OCI-LY1 (cell line): ENCODE data around the gene HDAC7.

Experiments
- H2AFZ ChIP-seq: fragments of 200-600 bp; sonication (generic), shearing (Covaris generic); 2 replicates; pipeline ENCODE4 v1.6.0; 2014; ENCODE audit warnings: antibody characterized with exemption, mild to moderate bottlenecking, low read length
- H3F3A ChIP-seq: fragments of 200-600 bp; sonication (generic), shearing (Covaris generic); 2 replicates; pipeline ENCODE4 v1.6.0; 2014; ENCODE audit warnings: mild to moderate bottlenecking, antibody characterized with exemption, low read length, moderate library complexity; ENCODE audit not compliant: insufficient read depth
- H3K27ac ChIP-seq: fragments of 200-600 bp; sonication (generic); 2 replicates; pipeline ENCODE4 v1.5.1; 2014; ENCODE audit warnings: low read length, mixed run types, mild to moderate bottlenecking, low read depth; ENCODE audit not compliant: poor library complexity, severe bottlenecking
- H3K27me3 ChIP-seq: fragments of 200-600 bp; sonication (generic); 2 replicates; pipeline ENCODE4 v1.6.0; 2014; ENCODE audit warnings: antibody characterized with exemption, mild to moderate bottlenecking, low read length, moderate library complexity; ENCODE audit not compliant: insufficient read depth
- H3K36me3 ChIP-seq: fragments of 200-600 bp; sonication (generic); 2 replicates; pipeline ENCODE4 v1.6.1; 2014; ENCODE audit warnings: mild to moderate bottlenecking, antibody characterized with exemption, low read length, moderate library complexity, mixed read lengths; ENCODE audit not compliant: insufficient read depth
- H3K4me1 ChIP-seq: fragments of 200-600 bp; sonication (generic); 2 replicates; pipeline ENCODE4 v1.5.1; 2014; ENCODE audit warnings: mild to moderate bottlenecking, low read length, moderate library complexity; ENCODE audit not compliant: insufficient read depth, severe bottlenecking
- H3K4me2 ChIP-seq: fragments of 200-600 bp; sonication (generic), shearing (Covaris generic); 2 replicates; pipeline ENCODE4 v1.6.1; 2014; ENCODE audit warnings: low read length
- H3K4me3 ChIP-seq: fragments of 200-600 bp; sonication (generic); 2 replicates; pipeline ENCODE4 v1.5.1; 2014; ENCODE audit warnings: low read length, low read depth, mild to moderate bottlenecking, mixed read lengths; ENCODE audit not compliant: poor library complexity, severe bottlenecking
- H3K79me2 ChIP-seq: fragments of 200-600 bp; shearing (Covaris generic); 2 replicates; pipeline ENCODE4 v1.6.1; 2016; ENCODE audit warnings: mixed run types, low read length, mixed read lengths; ENCODE audit not compliant: insufficient read depth
- H3K9ac ChIP-seq: fragments of 200-600 bp; sonication (generic), shearing (Covaris generic); 2 replicates; pipeline ENCODE4 v1.6.1; 2014; ENCODE audit warnings: mild to moderate bottlenecking, low read length, mixed read lengths
- H3K9me2 ChIP-seq: fragments of 200-600 bp; sonication (generic), shearing (Covaris generic); 2 replicates; pipeline ENCODE4 v1.6.1; 2014; ENCODE audit warnings: low read depth, mild to moderate bottlenecking, low read length, mixed read lengths
- H3K9me3 ChIP-seq: fragments of 200-600 bp; shearing (Covaris generic); 2 replicates; pipeline ENCODE4 v1.6.1; 2014; ENCODE audit warnings: low read length, mixed read lengths
- H4K20me1 ChIP-seq: fragments of 200-600 bp; sonication (generic), shearing (Covaris generic); 2 replicates; pipeline ENCODE4 v1.6.0; 2016; ENCODE audit warnings: mild to moderate bottlenecking, low read length; ENCODE audit not compliant: insufficient read depth
- EZH2 ChIP-seq: fragments of 200-600 bp; sonication (generic), shearing (Covaris generic); IDR thresholded peaks from 2 replicates; pipeline ENCODE4 v1.8.0; 2017; ENCODE audit warnings: borderline replicate concordance, mixed run types, mild to moderate bottlenecking, antibody characterized with exemption, low read length, moderate library complexity, mixed read lengths
- TF ChIP-seq, protein P1 (sequence below): fragments of 200-600 bp; sonication (generic), shearing (Covaris generic); IDR thresholded peaks from 2 replicates; pipeline ENCODE4 v1.5.1; 2017; ENCODE audit warnings: mild to moderate bottlenecking, antibody characterized with exemption, low read length, moderate library complexity, mixed read lengths

The HDAC7 gene

DNA sequence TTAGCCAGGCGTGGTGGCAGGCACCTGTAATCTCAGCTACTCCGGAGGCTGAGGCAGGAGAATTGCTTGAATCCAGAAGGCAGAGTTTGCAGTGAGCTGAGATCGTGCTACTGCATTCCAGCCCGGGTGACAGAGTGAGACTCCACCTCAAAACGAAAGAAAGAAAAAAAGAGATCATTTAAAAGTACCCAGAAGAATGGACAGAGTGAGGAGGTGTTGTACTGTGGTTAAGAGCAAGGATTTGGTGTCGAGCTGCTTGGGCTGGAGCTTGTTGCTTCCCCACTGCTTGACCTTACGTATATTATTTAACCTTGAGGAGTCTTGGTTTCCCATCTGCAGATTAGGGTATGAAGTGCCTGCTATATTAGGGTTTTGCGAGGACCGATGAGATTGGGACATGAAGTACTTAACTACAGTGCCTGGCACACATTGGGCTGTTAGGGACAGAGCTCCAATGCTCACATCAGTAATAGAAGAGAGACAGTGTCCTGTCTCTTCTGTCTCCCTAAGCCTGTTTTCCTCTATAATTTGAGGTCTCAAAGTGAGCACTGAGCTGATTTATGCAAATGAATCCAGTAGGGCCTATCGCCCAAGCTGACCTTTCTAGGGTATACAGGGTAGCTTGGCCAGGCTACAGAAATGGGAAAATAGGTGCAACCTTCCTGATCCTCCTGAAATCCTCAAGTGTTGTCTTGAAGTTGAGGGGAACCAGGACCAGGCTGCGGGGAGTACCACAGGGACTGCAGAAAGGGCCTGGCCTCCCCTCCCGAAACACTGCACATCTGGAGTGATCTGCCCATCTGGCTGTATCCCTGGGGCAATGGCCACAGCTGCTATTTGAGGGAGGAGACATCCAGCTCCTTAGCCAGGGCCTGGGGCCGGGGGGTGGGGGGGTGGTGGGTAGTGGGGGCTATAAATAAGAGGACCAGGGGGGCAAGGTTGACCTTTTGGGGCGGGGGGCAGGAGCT is 8.6 kb upstream of the HDAC7 start:
- Histone ChIP-seq H3F3A (no peaks in the 10 kb centered on the region), H3K4me1 (peaks cover 92% of the 10 kb centered on the region), H3K9ac (no peak overlapping the region), H3K27ac (peak overlapping the region; percentile 68), H3K4me2 (peak overlapping the region; percentile 33; the same call in 1 of the 2 replicates), H2AFZ (no peak overlapping the region), H3K4me3 (no peak overlapping the region), H4K20me1 (no peaks in the 10 kb centered on the region), H3K79me2 (no peaks in the 10 kb centered on the region), H3K36me3 (no peaks in the 10 kb centered on the region), H3K27me3 (no peaks in the 10 kb centered on the region), H3K9me3 (no peaks in the 10 kb centered on the region), H3K9me2 (no peaks in the 10 kb centered on the region)
- TF ChIP-seq, protein P1, sequence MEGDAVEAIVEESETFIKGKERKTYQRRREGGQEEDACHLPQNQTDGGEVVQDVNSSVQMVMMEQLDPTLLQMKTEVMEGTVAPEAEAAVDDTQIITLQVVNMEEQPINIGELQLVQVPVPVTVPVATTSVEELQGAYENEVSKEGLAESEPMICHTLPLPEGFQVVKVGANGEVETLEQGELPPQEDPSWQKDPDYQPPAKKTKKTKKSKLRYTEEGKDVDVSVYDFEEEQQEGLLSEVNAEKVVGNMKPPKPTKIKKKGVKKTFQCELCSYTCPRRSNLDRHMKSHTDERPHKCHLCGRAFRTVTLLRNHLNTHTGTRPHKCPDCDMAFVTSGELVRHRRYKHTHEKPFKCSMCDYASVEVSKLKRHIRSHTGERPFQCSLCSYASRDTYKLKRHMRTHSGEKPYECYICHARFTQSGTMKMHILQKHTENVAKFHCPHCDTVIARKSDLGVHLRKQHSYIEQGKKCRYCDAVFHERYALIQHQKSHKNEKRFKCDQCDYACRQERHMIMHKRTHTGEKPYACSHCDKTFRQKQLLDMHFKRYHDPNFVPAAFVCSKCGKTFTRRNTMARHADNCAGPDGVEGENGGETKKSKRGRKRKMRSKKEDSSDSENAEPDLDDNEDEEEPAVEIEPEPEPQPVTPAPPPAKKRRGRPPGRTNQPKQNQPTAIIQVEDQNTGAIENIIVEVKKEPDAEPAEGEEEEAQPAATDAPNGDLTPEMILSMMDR: no peak
- no peak for TF ChIP-seq EZH2

DNA sequence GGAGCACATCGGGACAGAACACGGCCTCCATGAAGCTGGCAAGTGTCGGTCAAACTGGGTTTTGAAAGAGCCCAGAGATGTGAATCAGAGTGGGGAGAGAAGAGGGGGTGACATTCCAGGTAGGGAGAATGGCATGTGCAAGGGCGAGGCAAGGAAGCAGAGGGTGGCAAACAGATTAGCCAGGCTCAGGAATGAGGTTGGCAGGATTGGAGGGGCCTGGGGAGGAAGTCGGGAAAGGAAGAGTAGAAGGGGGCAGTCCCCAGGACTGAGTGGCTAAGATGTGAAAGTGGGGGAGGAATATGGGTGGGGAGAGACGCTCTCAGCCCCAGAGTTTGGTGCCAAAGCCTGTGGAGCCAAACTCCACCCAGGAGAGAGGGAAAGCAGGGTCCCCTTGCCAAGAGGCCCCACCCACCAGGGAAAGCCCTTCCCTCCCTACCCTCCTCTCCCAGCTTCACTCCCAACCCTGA is 5.5 kb upstream of the HDAC7 start:
- Histone ChIP-seq H3K36me3 (no peaks in the 10 kb centered on the region), H3K4me2 (no peak overlapping the region), H3K27me3 (no peaks in the 10 kb centered on the region), H3F3A (no peaks in the 10 kb centered on the region), H3K9me3 (no peaks in the 10 kb centered on the region), H3K9me2 (no peaks in the 10 kb centered on the region), H3K4me1 (peaks cover 90% of the 10 kb centered on the region), H3K9ac (no peak overlapping the region; the same call in 1 of the 2 replicates), H4K20me1 (no peaks in the 10 kb centered on the region), H3K4me3 (no peak overlapping the region), H3K79me2 (no peaks in the 10 kb centered on the region), H2AFZ (no peak overlapping the region), H3K27ac (peak overlapping the region; percentile 83)
- no peak for TF ChIP-seq EZH2
- TF ChIP-seq, protein P1: no peak

DNA sequence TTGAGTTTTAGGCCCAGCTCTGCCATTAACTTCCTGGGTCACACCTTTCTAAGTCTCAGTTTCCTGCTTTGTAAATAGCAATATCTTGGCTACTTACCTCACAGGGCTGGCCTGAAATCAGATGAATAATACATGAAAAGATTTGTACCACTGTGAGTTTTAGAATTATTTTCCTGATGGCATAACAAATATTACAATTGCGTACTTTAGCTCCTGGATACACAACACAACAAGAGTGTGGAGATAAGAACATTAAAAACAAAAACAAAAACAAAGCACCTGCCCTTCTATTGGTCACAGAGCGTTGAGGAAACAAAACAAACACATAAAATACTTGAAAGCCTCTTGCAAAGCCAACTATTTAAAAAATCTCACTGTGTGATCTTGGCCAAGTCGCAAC is 4.9 kb upstream of the HDAC7 start:
- Histone ChIP-seq H3K9ac (peak overlapping the region; percentile 10; the same call in 1 of the 2 replicates), H3K9me2 (no peaks in the 10 kb centered on the region), H3K9me3 (no peaks in the 10 kb centered on the region), H3F3A (no peaks in the 10 kb centered on the region), H3K27me3 (no peaks in the 10 kb centered on the region), H3K36me3 (no peaks in the 10 kb centered on the region), H3K4me1 (peaks cover 86% of the 10 kb centered on the region), H3K79me2 (no peaks in the 10 kb centered on the region), H2AFZ (no peak overlapping the region), H4K20me1 (no peaks in the 10 kb centered on the region), H3K27ac (peak overlapping the region; percentile 83), H3K4me3 (no peak overlapping the region), H3K4me2 (peak overlapping the region; percentile 2; the same call in 1 of the 2 replicates)
- TF ChIP-seq, protein P1: no peak
- no peak for TF ChIP-seq EZH2
